Neutrophil (primary cell): ENCODE measurements around the gene ADAMTS17.

ENCODE experiments used
- H3K27ac ChIP-seq: fragments of 200-600 bp; sonication (generic); 2 replicates; pipeline ENCODE4 v1.5.1; 2016; ENCODE audit warnings: mild to moderate bottlenecking, moderate library complexity
- H3K27me3 ChIP-seq: fragments of 200-600 bp; sonication (generic); 2 replicates; pipeline ENCODE4 v1.6.0; 2016; ENCODE audit warnings: mild to moderate bottlenecking
- H3K36me3 ChIP-seq: fragments of 200-600 bp; sonication (generic); 2 replicates; pipeline ENCODE4 v1.5.1; 2017
- H3K4me1 ChIP-seq, 2 experiments: fragments of 200-600 bp in 1 of 2; sonication (generic) in 1 of 2; 1 replicate in 1 of 2; 2 replicates in 1 of 2; pipeline versions ENCODE4 v1.5.1 to v1.6.1; 2013 to 2016; ENCODE audit warnings: low read depth in 1 of 2, low read length in 1 of 2, mild to moderate bottlenecking in 1 of 2, moderate library complexity in 1 of 2; ENCODE audit not compliant: control insufficient read depth in 1 of 2, insufficient read depth in 1 of 2
- H3K4me3 ChIP-seq, 2 experiments: fragments of 200-600 bp in 1 of 2; sonication (generic) in 1 of 2; 1 replicate in 1 of 2; 2 replicates in 1 of 2; pipeline ENCODE4 v1.5.1; 2013 to 2016; ENCODE audit warnings: low read depth in 1 of 2, low read length in 1 of 2, mild to moderate bottlenecking in 1 of 2, moderate library complexity in 1 of 2
- H3K9me3 ChIP-seq: fragments of 200-600 bp; sonication (generic); 2 replicates; pipeline ENCODE4 v1.5.1; 2016
- CTCF ChIP-seq: fragments of 200-600 bp; sonication (generic); IDR thresholded peaks from 2 replicates; pipeline ENCODE4 v1.5.1; 2016; ENCODE audit warnings: antibody characterized with exemption

The ADAMTS17 gene

GRCh38 chr15:100061944-100062343 lies 279.8 kb downstream of the ADAMTS17 start:
- no peak overlapping the region for H3K27ac ChIP-seq
- TF ChIP-seq CTCF: no peak
- no peak overlapping the region for H3K4me3 ChIP-seq
- H3K27me3 ChIP-seq: no peaks in the 10 kb centered on the region
- H3K4me1 ChIP-seq: no peaks in the 10 kb centered on the region
- H3K9me3 ChIP-seq: no peaks in the 10 kb centered on the region
- no peaks in the 10 kb centered on the region for H3K36me3 ChIP-seq

- H3K4me3 ChIP-seq: no peak overlapping the region
- no peak for TF ChIP-seq CTCF
- no peaks in the 10 kb centered on the region for H3K27me3 ChIP-seq
- H3K36me3 ChIP-seq: no peaks in the 10 kb centered on the region
- no peaks in the 10 kb centered on the region for H3K9me3 ChIP-seq
- H3K27ac ChIP-seq: no peak overlapping the region
- no peaks in the 10 kb centered on the region for H3K4me1 ChIP-seq
Observed at GRCh38 chr15:100060276-100060926, 281.4 kb downstream of the ADAMTS17 start.

- Histone ChIP-seq H3K9me3 (no peaks in the 10 kb centered on the region), H3K36me3 (no peaks in the 10 kb centered on the region)
- TF ChIP-seq CTCF: no peak
Observed at GRCh38 chr15:100059521-100059920, 282.3 kb downstream of the ADAMTS17 start.

GRCh38 chr15:100059094-100059493 lies 282.7 kb downstream of the ADAMTS17 start:
- no peak for TF ChIP-seq CTCF

More at GRCh38 chr15:100059521-100059920, 282.3 kb downstream of the ADAMTS17 start:
- Histone ChIP-seq H3K27me3 (no peaks in the 10 kb centered on the region), H3K4me3 (no peak overlapping the region), H3K27ac (no peak overlapping the region), H3K4me1 (no peaks in the 10 kb centered on the region)

GRCh38 chr15:100058458-100058857 lies 283.3 kb downstream of the ADAMTS17 start:
- Histone ChIP-seq H3K27me3 (no peaks in the 10 kb centered on the region), H3K36me3 (no peaks in the 10 kb centered on the region), H3K9me3 (no peaks in the 10 kb centered on the region), H3K4me1 (no peaks in the 10 kb centered on the region), H3K4me3 (no peak overlapping the region), H3K27ac (no peak overlapping the region)
- TF ChIP-seq CTCF: no peak

More at GRCh38 chr15:100059094-100059493, 282.7 kb downstream of the ADAMTS17 start:
- H3K27me3 ChIP-seq: no peaks in the 10 kb centered on the region
- no peaks in the 10 kb centered on the region for H3K36me3 ChIP-seq
- H3K27ac ChIP-seq: no peak overlapping the region
- no peak overlapping the region for H3K4me3 ChIP-seq
- H3K4me1 ChIP-seq: no peaks in the 10 kb centered on the region
- no peaks in the 10 kb centered on the region for H3K9me3 ChIP-seq
